ENCODE results near the gene NHLRC2. TPM values are rescaled to one million over a fixed set of nuclear protein-coding genes. Genes with fewer than 3 reads are reported as not detected.

The NHLRC2 gene
- total RNA-seq, 1 donor from 2014 or later, result 22.6 TPM

- no peak for DNase-seq
Observed at GRCh38 chr10:113866551-113867394, 12.3 kb downstream of the NHLRC2 start.

GRCh38 chr10:113867904-113868303 lies 13.4 kb downstream of the NHLRC2 start:
- DNase-seq, result no peak

GRCh38 chr10:113869789-113870188 lies 15.3 kb downstream of the NHLRC2 start:
- no peak for DNase-seq

GRCh38 chr10:113872139-113873030 lies 17.9 kb downstream of the NHLRC2 start:
- DNase-seq, result peak; percentile 43

GRCh38 chr10:113875212-113875611 lies 20.8 kb downstream of the NHLRC2 start:
- no peak for DNase-seq

GRCh38 chr10:113876461-113876860 lies 22.0 kb downstream of the NHLRC2 start:
- DNase-seq, result no peak

- no peak for DNase-seq
Observed at GRCh38 chr10:113879691-113880090, 25.2 kb downstream of the NHLRC2 start.

- peak; percentile 89 for DNase-seq
Observed at GRCh38 chr10:113880236-113880635, 25.8 kb downstream of the NHLRC2 start.

- no peak for DNase-seq
Observed at GRCh38 chr10:113882240-113882639, 27.8 kb downstream of the NHLRC2 start.

GRCh38 chr10:113889911-113890310 lies 35.5 kb downstream of the NHLRC2 start:
- no peak for DNase-seq

- no peak for DNase-seq
Observed at GRCh38 chr10:113890769-113891168, 36.3 kb downstream of the NHLRC2 start.

- DNase-seq, result no peak
Observed at GRCh38 chr10:113891476-113891875, 37.0 kb downstream of the NHLRC2 start.

GRCh38 chr10:113893570-113893969 lies 39.1 kb downstream of the NHLRC2 start:
- no peak for DNase-seq

GRCh38 chr10:113894581-113894980 lies 40.1 kb downstream of the NHLRC2 start:
- DNase-seq, result no peak

GRCh38 chr10:113895018-113895417 lies 40.6 kb downstream of the NHLRC2 start:
- peak; percentile 30 for DNase-seq

GRCh38 chr10:113897693-113898618 lies 43.5 kb downstream of the NHLRC2 start:
- DNase-seq, result no peak

- DNase-seq, result no peak
Observed at GRCh38 chr10:113899952-113900598, 45.6 kb downstream of the NHLRC2 start.

GRCh38 chr10:113905756-113906155 lies 51.3 kb downstream of the NHLRC2 start:
- no peak for DNase-seq

- no peak for DNase-seq
Observed at GRCh38 chr10:113907166-113907565, 52.7 kb downstream of the NHLRC2 start.

GRCh38 chr10:113908236-113908635 lies 53.8 kb downstream of the NHLRC2 start:
- DNase-seq, result no peak

GRCh38 chr10:113911113-113911512 lies 56.7 kb downstream of the NHLRC2 start:
- no peak for DNase-seq

- DNase-seq, result no peak
Observed at GRCh38 chr10:113911839-113912238, 57.4 kb downstream of the NHLRC2 start.

Data from dermis blood vessel endothelial cell (primary cell).